AG09319 (cell line): Measurements from ENCODE around the gene RRBP1.

ENCODE experiments used
- DNase-seq: peaks from one replicate; pipeline ENCODE4 v3.0.0-alpha.2; 2010; ENCODE audit warnings: low read depth; ENCODE audit errors: extremely low read depth
- CTCF ChIP-seq: IDR thresholded peaks from 2 replicates; pipeline ENCODE4 v1.5.1; 2011; ENCODE audit warnings: low read depth, mild to moderate bottlenecking, inconsistent platforms, low read length, moderate library complexity

Gene RRBP1

DNA sequence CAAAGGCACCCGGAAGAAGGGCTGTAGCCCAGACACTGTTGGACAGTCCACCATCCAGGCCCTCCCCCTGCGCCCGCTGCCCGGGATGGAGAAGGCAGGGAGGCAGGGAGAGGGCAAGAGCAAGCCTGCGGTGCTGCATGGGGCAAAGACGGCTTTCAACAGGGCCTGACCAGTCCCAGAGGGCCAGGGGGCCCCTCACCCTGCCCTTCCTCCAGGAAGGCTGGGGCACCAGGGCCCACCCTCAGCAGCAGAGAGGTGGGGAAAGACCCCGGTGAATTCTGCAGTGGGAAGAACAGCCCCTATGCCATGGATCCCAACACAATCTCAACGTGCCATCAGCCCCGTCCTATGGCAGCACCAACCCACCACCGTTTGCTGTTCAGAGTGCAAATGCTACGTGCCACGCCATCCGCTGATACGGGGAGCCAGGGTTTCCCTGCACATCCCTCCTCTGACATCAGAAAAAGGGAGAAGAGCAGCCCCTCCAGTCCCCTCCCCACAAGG lies 41.1 kb downstream of the RRBP1 start:
- no peak for DNase-seq
- no peak for TF ChIP-seq CTCF

GRCh38 chr20:17640146-17640874 lies 41.7 kb downstream of the RRBP1 start:
- no peak for DNase-seq
- no peak for TF ChIP-seq CTCF

GRCh38 chr20:17638835-17639407 lies 43.1 kb downstream of the RRBP1 start:
- no peak for DNase-seq
- TF ChIP-seq CTCF, result no peak

- no peak for TF ChIP-seq CTCF
- no peak for DNase-seq
These were observed 43.9 kb downstream of the RRBP1 start for GRCh38 chr20:17637985-17638640.

DNA sequence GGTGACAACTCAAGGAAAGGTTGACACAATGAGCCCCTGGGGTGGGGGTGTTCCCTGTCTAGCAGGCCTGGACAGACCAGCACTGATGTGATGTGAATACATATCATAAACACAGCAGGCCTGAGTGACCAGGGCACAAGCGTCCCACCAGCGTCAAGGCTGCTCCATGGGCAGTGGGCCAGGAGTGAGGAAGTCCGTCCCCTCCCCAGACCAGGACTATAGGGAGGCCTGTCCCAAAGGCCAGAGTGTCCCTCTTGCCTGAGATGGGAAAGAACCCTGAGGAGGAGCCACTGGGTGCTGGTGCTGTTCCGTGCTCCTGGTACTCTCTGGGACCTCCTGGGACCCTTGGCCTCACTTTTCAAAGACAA lies 44.6 kb downstream of the RRBP1 start:
- no peak for DNase-seq
- no peak for TF ChIP-seq CTCF

GRCh38 chr20:17636523-17637412 lies 45.3 kb downstream of the RRBP1 start:
- TF ChIP-seq CTCF, result peak; percentile 31
- no peak for DNase-seq
